HL-60 (cell line): Measurements from ENCODE around the gene DPT.

Source experiments
- GABPA ChIP-seq: IDR thresholded peaks from 2 replicates; pipeline ENCODE4 v1.6.1; 2012; ENCODE audit warnings: low read depth
- POLR2AphosphoS5 ChIP-seq: IDR thresholded peaks from 2 replicates; pipeline ENCODE4 v1.6.1; 2012; ENCODE audit warnings: low read depth
- REST ChIP-seq: IDR thresholded peaks from 2 replicates; pipeline ENCODE4 v1.6.1; 2012; ENCODE audit warnings: low read depth; ENCODE audit not compliant: insufficient replicate concordance
- SPI1 ChIP-seq: IDR thresholded peaks from 2 replicates; pipeline ENCODE4 v1.6.1; 2012; ENCODE audit warnings: low read depth, mild to moderate bottlenecking, borderline replicate concordance
- TF ChIP-seq, protein P1 (sequence below): IDR thresholded peaks from one replicate; pipeline ENCODE4 v1.5.1; 2011; ENCODE audit warnings: low read length, control low read depth, inconsistent platforms; ENCODE audit not compliant: insufficient read depth

DNA sequence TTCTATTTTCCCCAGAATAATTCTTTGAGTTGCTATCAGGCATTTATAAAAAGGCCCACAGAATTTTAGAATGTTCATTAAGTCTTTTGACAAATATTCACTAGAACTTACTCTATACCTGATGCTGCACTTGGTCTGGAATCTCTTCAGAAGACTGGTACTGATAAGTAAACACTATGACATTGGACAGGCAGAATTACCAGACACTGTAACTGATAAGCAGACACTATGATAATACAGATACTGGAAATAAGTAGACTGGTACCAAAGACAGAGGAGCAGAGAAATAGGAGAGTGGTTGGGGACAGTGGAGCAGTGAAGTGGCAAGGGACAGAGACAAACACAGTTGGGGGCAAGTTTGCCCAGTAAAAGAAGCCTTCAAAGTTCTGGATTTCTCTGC lies 8.2 kb downstream of the DPT start:
- TF ChIP-seq, protein P1, sequence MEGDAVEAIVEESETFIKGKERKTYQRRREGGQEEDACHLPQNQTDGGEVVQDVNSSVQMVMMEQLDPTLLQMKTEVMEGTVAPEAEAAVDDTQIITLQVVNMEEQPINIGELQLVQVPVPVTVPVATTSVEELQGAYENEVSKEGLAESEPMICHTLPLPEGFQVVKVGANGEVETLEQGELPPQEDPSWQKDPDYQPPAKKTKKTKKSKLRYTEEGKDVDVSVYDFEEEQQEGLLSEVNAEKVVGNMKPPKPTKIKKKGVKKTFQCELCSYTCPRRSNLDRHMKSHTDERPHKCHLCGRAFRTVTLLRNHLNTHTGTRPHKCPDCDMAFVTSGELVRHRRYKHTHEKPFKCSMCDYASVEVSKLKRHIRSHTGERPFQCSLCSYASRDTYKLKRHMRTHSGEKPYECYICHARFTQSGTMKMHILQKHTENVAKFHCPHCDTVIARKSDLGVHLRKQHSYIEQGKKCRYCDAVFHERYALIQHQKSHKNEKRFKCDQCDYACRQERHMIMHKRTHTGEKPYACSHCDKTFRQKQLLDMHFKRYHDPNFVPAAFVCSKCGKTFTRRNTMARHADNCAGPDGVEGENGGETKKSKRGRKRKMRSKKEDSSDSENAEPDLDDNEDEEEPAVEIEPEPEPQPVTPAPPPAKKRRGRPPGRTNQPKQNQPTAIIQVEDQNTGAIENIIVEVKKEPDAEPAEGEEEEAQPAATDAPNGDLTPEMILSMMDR = no peak
- no peak for TF ChIP-seq REST
- no peak for TF ChIP-seq SPI1
- no peak for TF ChIP-seq GABPA
- TF ChIP-seq POLR2AphosphoS5 = no peak
